ENCODE data around the gene NEK6.

Gene NEK6

DNA sequence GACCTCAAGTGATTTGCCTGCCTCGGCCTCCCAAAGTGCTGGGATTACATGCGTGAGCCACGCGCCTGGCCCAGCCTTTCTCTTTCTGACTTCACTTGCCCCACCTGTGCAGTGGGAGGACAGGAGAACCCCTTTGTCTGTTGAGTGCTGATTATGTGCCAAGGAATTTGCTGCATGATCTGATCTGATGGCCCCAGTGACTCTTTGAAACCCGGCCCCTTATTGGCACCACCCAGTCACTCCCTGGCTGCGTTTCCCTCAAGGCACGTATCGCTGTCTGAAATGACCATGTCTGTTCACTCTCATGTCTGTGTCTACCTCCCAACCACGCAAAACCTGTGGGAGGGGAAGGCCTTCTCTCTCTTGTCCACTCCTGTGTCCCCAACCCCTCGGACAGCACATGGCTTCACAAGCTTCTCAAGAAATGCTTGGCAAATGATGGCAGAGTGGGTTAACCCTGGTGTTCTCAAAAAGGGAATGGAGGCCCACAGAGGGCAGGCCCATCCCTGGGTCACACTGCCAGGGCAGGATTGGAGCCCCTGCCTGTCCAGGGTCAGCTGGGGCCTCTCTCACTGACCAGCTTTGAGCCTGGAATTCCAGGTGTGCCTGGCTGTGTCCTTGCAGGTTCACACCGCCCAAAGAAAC lies 21.9 kb downstream of the NEK6 start:
- DNase-seq (ENCODE audit: low read depth), result peak; percentile 14

DNA sequence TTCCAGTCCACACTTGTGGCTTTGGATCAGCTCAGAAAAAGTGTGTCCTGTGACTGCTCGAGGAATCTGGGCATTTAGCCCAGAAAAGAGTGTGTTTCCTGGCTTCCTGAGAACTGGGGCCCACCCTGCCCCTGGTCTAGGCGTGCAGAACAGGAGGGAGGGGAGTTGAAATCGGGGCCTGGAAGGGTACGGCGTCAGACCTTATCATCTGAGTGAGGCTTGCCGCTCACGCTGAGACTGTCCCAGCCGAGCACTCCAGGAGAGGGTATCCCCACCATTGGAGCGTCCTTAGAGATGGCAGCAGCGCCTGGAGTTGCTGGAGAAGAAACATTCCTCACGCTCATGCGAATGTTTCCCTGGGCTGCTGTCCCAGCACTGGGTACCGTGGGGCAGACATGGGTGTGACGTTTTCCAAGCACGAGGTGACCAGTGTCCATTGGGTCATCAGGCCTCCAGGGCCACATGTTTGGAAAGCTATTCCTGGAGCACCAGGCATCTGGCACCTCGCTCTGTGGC lies 22.5 kb downstream of the NEK6 start:
- peak; percentile 85 for DNase-seq (ENCODE audit: low read depth)

GRCh38 chr9:124281931-124282371 lies 24.2 kb downstream of the NEK6 start:
- DNase-seq (ENCODE audit: low read depth), result peak; percentile 23

DNA sequence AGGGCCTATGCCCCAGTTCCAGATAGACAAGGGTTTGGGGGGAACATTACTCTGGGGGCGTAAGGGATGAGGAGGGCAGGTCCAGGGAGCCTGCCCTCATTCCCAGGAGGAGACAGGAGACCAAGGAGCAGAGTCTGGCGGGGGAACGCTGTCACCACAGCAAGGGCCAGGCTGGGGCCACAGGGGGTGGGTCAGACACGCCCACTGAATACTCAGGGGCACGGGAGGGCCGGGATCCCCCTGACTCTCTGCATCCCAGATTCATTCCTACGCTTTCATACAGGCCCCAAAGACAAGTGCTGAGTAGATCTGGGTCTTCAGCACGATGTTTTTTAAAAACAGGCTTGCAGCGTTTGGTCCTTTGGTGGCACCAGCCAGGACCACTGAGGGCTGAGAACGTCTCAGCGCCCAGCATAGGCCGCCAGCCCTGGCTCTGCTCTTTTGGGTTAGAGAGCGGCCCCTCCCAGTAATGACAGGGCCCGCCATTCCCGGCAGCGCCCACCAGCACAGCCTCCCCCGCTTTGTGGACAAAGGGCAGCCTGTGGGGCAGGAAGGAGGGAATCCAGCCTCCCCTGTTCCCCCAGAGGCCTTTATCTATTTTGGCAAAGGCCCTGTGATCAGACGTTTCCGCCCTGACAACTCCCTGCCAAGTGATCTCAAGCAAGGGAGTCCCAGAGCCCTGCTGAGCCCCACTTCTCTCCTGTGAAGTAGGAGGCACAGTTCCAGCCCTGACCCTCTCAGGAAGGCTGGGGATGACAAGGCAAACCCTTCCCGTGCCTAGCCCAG lies 24.9 kb downstream of the NEK6 start:
- peak; percentile 67 for DNase-seq (ENCODE audit: low read depth)

DNA sequence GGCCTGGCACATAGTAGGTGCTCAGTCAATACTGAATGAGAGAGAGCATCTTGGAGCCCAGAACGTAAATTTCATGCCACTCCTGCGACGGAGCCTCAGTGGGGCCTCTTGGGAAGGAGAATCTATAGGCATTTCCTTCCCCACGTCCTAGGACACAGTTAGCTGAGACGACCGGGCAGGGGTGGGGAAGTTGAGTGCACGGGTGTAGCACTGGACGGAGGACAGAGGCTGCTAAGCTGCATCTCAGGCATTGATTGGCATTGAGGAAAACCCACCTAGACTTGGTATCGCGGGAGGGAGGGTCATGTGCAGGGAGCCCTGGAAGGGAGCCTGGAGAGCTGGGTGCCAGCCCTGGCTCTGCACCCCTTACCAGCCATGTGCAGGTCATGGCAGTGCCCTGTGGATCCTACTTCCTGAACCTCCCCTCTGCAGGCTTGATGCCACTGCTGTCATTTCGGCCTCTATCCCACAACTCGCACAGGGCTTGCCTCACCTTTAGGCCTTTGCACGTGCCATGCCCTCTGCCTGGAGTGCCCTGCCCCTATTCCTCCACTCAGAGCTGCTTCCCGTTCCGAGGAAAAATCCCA lies 25.6 kb downstream of the NEK6 start:
- DNase-seq (ENCODE audit: low read depth), result no peak

GRCh38 chr9:124284237-124284831 lies 26.6 kb downstream of the NEK6 start:
- no peak for DNase-seq (ENCODE audit: low read depth)

GRCh38 chr9:124284940-124285441 lies 27.2 kb downstream of the NEK6 start:
- peak; percentile 13 for DNase-seq (ENCODE audit: low read depth)

DNA sequence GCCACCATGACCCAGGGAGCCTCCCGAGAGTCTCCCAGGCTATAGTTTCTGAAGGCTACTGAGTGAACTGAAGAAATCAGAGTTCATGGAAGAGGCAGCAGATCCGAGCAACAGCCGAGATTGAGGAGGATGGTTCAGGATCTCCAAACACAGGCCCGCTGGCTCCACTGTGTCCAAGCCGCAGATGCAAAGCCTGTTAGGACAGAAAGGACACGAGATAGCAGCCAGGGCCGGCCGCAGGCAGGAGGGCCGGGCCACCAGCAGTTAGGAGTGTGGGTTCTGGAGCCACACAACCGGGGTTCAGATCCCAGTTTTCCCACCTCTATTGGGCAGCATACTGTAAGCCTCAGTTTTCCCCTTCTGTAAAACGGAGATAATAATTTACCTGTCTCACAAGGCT lies 27.7 kb downstream of the NEK6 start:
- no peak for DNase-seq (ENCODE audit: low read depth)

- DNase-seq (ENCODE audit: low read depth), result peak; percentile 97
Observed at GRCh38 chr9:124285903-124286291, 28.1 kb downstream of the NEK6 start.

DNA sequence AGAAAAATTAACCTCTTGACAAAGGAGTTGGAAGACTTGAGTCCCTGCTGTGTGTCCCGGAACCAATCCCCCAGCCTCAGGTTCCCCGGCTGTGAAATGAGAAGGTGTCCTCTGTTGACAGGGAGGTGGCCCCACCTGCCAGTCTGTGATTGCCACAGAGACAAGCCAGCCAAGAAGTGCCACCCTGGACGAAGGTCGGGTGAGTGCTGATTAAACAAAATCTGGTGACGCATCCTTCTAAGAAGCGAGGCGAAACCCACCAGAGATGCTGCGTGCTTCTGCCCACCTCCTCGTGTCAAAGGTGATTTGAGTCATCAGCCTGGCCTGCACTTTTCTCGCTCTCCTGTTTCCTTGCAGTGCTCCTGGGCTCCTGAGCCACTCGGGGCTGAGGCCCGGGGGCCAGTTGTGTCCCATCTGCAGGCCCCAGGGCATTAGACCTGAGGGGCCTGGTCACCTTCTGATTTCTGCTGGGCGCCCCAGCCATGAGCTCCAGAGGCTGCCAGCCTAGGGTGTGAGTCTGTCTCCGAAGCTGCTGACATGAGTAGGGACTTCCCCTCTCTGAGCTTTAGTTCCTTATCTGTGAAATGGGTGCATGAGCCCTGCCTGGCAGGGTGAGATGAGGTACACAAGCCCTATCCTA lies 28.7 kb downstream of the NEK6 start:
- DNase-seq (ENCODE audit: low read depth), result peak; percentile 87

GRCh38 chr9:124290053-124290591 lies 32.4 kb downstream of the NEK6 start:
- no peak for DNase-seq (ENCODE audit: low read depth)

GRCh38 chr9:124290743-124291554 lies 33.2 kb downstream of the NEK6 start:
- no peak for DNase-seq (ENCODE audit: low read depth)

GRCh38 chr9:124291801-124292396 lies 34.1 kb downstream of the NEK6 start:
- DNase-seq (ENCODE audit: low read depth), result no peak

- no peak for DNase-seq (ENCODE audit: low read depth)
Observed at GRCh38 chr9:124292696-124293593, 35.2 kb downstream of the NEK6 start.

- DNase-seq (ENCODE audit: low read depth), result no peak
Observed at GRCh38 chr9:124293718-124294506, 36.2 kb downstream of the NEK6 start.

GRCh38 chr9:124295159-124295794 lies 37.5 kb downstream of the NEK6 start:
- no peak for DNase-seq (ENCODE audit: low read depth)

DNA sequence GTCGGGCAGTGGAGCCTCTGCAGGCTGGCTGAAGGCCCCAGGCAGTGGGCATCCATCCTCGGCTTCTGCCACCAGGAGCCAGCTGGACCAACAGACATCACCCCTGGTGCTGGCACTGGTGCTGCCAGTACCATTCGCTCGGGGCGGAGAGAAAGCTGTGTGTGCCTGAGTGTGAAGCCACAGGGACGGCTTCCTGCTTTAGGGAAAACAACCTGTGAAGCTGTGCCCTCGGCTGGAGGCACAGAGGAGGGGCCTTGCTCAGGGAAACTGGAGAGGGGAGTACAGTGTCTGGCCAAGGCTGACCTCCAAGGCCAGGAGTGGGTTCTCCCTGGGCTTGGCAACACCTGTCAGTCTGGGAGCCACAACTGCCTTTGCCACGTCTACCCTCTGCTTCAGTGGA lies 38.3 kb downstream of the NEK6 start:
- DNase-seq (ENCODE audit: low read depth), result no peak
